Stimulated activated CD8-positive, alpha-beta memory T cell treated with anti-CD3 and anti-CD28 coated beads, Interleukin-12 subunit alpha, Interleukin-12 subunit beta, amount 100 ng/mL, for 24 hours (primary cell): ENCODE data around the gene S100A13.
"Not testable (repeated sequence)": the region's sequence is repeated elsewhere in the genome, so short reads cannot be mapped to it uniquely, and the experiment has no call there.

Experiments used
- DNase-seq: peaks from one replicate; pipeline ENCODE4 v3.0.0-alpha.2; 2020; ENCODE audit errors: extremely low read depth

S100A13 gene

DNA sequence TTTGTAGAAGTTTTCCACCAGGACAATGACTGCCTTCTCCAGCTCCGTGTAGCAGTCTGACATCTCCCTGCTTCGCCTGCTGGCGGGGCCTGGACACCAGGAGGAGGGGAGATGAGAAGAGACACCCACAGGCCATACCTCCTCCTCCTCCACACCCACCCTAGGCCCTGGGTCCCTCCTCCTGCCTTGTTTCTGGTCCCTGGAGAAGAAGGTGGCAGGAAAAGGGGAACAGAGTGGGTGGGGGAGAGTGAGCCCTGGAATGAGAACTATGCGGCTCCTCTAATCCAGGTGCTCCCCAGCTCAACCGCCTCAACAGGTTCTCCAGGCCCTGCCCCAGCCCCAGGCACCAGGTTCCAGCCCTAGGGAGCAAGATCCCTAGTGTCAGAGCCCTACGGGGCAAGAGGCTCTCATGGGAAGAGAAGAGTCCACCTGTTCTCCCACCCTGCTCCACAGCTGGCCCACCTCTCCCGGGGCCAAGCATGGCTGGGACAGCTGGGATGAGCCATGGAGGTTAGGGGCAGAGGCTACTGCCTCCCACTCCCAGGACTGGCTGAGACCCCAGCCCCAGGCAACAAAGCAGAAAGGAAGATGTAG, 19.1 kb downstream of the S100A13 start:
- no peak for DNase-seq

DNA sequence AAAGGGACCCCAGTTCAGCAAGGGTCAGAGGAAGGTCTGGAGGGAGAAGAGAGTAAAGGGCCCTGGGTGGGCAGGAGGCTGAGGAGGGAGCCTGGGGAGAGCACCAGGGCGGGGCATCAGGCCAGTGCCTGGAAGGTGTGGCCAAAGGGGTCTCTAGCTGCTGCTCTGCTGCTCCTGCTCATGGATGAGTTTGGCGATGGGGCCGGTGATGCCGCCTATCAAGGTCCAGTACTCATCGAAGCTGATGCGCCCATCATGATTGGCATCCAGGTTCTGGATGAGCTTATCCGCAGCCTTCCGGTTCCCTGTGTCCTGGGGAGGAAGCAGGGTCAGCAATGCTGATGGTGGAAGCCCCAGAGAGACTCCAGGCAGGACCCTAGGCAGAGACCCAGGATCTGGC, 19.9 kb downstream of the S100A13 start:
- no peak for DNase-seq

DNA sequence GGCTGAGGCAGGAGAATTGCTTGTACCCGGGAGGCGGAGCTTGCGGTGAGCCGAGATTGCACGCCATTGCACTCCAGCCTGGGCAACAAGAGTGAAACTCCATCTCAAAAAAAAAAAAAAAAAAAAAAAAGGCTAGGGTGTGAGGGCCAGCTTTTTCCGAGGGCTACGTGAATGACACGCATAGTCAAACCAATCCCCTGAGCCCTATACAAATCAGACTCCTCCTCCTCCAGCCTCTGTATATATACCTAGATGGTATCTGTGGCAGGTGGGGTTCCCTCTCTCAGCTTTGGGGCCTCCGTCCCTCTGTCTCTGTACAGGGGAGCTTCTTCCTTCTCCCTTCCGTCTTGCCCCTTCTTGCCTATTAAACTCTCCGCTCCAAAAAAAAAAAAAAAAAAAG, 21.1 kb downstream of the S100A13 start:
- no peak for DNase-seq

GRCh38 chr1:153602749-153603148, 24.6 kb downstream of the S100A13 start:
- no peak for DNase-seq

GRCh38 chr1:153599847-153600246, 27.5 kb downstream of the S100A13 start:
- DNase-seq = no peak

- no peak for DNase-seq
These were observed 28.8 kb downstream of the S100A13 start for GRCh38 chr1:153598309-153599172.

DNA sequence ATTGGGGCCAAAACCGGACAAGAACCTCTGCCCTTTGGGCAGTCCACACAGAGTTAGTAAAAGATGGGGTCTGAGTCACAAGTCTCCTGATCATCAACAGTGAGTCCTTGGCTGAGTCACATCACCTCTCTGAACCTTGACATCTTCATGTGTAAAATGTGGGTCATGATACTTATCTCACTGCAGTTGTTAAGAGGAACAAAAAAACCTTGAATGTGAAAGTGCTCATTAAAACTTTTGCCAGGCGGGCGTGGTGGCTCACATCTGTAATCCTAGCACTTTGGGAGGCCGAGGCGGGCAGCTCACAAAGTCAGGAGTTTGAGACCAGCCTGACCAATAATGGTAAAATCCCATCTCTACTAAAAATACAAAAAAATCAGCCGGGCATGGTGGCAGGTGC, 30.1 kb downstream of the S100A13 start:
- DNase-seq = no peak

- DNase-seq = no peak
These were observed 34.6 kb downstream of the S100A13 start for GRCh38 chr1:153592748-153593147.

DNA sequence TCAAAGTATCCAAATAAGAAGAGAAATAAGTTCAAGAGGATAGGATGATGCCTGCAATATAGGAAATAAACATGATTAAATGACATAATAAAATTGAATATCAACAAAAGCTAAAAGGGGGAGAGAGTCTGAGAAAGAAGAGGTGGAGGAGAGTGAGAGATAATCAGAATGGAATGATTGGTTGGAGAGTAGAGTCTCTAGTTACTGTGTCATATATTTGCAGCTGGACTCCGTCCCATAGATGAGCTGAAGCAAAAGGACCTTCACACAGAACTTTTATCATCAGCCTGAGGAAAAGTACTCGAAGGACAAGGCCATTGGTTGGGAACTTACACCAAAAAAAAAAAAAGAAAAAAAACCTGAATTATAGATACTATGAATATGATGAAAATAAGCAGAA, 38.8 kb downstream of the S100A13 start:
- no peak for DNase-seq

GRCh38 chr1:153588033-153588432, 39.3 kb downstream of the S100A13 start:
- DNase-seq = not testable (repeated sequence)

DNA sequence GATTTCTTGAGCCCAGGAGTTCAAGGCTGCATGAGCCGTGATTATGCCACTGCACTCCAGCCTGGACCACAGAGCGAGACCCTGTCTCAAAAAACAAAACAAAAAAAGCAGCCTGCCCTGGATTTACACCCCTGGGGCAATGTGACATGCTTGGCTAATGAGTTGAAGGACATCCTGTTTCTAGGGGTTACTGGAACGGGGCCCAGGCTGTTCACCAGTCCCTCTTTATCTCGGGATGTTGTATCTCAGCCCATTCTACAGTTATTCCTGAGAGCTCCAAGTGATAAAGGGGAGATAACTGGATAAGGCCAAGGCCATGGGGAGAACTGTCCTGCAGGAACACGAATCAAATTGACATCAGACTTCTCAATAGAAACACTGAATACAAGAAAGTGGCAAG, 40.0 kb downstream of the S100A13 start:
- DNase-seq = no peak

DNA sequence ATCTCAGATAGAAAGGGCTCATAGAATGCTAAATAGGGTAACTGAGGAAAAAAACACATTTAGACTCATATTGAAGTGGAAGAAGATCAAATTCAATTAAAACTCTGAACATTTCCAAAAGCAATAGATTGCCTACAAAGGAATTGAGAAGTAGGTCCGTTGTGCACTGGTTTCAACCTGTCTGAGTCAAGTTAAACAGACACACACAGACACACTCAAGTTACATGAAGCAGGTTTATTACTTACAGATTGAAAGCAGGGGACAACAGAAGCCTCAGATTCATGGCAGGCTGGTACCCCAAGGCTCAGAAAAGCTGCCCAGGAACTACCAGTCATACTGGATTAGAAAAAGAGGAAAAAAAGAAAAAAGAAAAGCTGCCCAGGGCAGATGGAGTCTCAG, 41.0 kb downstream of the S100A13 start:
- DNase-seq = no peak

DNA sequence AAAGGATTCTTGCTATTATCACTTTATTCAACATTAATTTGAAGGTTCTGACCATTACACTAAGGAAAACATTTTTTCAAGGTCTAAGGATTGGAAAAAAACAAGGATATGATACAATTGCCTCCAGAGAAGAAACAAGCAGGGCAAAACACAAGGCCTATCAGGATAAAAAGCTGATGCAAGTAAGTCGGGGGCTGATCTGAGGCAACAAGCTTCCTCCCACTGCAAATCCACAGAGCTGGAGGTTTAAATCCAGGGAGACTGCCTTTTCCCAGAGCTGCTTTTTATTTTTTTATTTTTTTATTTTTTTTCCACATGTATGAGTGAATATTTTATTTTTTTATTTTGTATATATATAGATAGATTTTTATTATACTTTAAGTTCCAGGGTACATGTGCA, 42.3 kb downstream of the S100A13 start:
- no peak for DNase-seq

- no peak for DNase-seq
These were observed 43.3 kb downstream of the S100A13 start for GRCh38 chr1:153583976-153584375.

DNA sequence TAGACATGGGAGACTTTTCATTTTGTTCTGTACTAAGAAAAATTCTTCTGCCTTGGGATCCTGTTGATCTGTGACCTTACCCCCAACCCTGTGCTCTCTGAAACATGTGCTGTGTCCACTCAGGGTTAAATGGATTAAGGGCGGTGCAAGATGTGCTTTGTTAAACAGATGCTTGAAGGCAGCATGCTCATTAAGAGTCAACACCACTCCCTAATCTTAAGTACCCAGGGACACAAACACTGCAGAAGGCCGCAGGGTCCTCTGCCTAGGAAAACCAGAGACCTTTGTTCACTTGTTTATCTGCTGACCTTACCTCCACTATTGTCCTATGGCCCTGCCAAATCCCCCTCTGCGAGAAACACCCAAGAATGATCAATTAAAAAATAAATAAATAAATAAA, 43.8 kb downstream of the S100A13 start:
- DNase-seq = not testable (repeated sequence)

GRCh38 chr1:153582836-153583235, 44.5 kb downstream of the S100A13 start:
- DNase-seq = not testable (repeated sequence)

DNA sequence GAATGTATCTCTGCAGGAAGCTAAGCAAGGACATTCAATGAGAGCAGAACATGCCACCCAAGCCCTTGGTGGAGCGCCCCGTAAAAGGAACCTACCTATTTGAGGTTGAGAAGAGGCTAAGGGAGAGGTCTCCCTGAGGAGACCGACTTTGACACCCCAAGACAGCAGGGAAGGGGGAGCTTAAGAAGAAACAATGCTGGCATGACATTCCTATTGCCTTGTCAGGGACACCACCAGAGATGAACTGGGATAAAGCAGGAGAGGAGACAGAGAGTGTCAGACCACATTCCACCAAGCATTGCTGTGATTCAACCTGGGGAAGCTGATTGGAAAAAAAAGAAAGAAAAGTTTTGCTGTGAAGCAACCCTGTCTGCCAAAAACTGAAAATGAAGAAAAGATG, 48.4 kb downstream of the S100A13 start:
- DNase-seq = no peak

DNA sequence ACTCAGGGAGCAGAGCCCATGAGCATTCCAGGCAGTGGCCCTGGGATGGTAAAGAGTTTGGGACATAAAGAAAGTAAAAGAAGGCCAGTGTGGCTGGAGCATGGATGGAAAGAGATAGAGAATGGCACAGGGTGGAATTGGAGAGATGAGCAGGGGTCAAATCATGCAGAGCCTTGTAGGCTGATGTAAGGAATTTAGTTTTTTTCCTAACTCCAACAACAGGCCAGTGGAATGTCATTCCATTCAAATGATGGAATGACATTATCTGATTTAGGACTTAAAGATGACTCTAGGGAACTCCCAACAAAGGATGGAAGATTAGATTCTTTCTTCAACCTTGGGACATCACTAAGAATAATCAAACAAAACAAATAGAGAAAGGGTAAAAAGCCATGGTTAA, 48.8 kb downstream of the S100A13 start:
- no peak for DNase-seq

- no peak for DNase-seq
These were observed 49.7 kb downstream of the S100A13 start for GRCh38 chr1:153577624-153578051.

- DNase-seq = no peak
These were observed 50.2 kb downstream of the S100A13 start for GRCh38 chr1:153577138-153577537.

DNA sequence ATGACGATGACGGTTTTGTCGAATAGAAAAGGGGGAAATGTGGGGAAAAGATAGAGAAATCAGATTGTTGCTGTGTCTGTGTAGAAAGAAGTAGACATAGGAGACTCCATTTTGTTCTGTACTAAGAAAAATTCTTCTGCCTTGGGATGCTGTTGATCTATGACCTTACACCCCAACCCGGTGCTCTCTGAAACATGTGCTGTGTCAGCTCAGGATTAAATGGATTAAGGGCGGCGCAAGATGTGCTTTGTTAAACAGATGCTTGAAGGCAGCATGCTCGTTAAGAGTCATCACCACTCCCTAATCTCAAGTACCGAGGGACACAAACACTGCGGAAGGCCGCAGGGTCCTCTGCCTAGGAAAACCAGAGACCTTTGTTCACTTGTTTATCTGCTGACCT, 51.8 kb downstream of the S100A13 start:
- DNase-seq = not testable (repeated sequence)

DNA sequence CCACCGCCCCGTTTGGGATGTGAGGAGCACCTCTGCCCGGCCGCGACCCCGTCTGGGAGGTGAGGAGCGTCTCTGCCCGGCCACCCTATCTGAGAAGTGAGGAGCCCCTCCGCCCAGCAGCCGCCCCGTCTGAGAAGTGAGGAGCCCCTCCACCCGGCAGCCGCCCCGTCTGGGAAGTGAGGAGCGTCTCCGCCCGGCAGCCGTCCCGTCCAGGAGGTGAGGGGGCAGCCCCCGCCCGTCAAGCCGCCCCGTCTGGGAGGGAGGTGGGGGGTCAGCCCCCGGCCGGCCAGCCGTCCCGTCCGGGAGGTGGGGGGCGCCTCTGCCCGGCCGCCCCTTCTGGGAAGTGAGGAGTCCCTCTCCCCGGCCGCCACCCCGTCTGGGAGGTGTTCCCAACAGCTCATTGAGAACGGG, 52.2 kb downstream of the S100A13 start:
- DNase-seq = not testable (repeated sequence)

DNA sequence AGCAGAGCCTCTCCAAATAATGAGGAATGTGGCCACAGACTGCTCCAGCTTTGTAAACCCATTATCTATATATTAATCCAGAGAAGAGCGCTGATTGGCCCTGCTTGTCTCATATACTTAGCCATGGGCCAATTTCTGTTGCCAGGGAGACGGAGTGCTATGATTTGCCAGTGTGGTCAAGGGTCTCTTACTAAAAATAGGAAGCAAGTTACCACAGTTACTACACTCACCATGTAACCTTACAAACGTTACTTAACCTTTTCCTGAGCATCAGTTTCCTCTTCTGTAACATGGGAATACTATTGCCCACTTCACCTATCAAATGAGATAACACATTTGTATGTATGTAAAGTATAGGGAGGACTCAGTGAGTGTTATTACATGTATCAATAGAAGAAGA, 54.0 kb downstream of the S100A13 start:
- no peak for DNase-seq
